ENCODE data around the gene CDH23.

Gene CDH23

GRCh38 chr10:71696628-71697326, 300.1 kb downstream of the CDH23 start:
- DNase-seq: no peak

GRCh38 chr10:71697938-71698709, 301.4 kb downstream of the CDH23 start:
- no peak for DNase-seq

- DNase-seq: no peak
Measured at GRCh38 chr10:71698737-71699136, 302.0 kb downstream of the CDH23 start.

GRCh38 chr10:71700731-71701368, 304.1 kb downstream of the CDH23 start:
- DNase-seq: no peak

GRCh38 chr10:71701496-71702132, 304.9 kb downstream of the CDH23 start:
- no peak for DNase-seq

GRCh38 chr10:71703577-71703976, 306.9 kb downstream of the CDH23 start:
- DNase-seq: no peak

GRCh38 chr10:71704816-71705215, 308.1 kb downstream of the CDH23 start:
- DNase-seq: no peak

- no peak for DNase-seq
Measured at GRCh38 chr10:71705582-71705981, 308.9 kb downstream of the CDH23 start.

- no peak for DNase-seq
Measured at GRCh38 chr10:71706216-71707121, 309.7 kb downstream of the CDH23 start.

GRCh38 chr10:71707240-71707789, 310.6 kb downstream of the CDH23 start:
- DNase-seq: no peak

GRCh38 chr10:71708301-71708703, 311.6 kb downstream of the CDH23 start:
- no peak for DNase-seq

GRCh38 chr10:71708897-71709882, 312.5 kb downstream of the CDH23 start:
- no peak for DNase-seq

- no peak for DNase-seq
Measured at GRCh38 chr10:71710519-71710918, 313.8 kb downstream of the CDH23 start.

GRCh38 chr10:71711052-71711623, 314.4 kb downstream of the CDH23 start:
- no peak for DNase-seq

GRCh38 chr10:71712170-71712569, 315.4 kb downstream of the CDH23 start:
- DNase-seq: no peak

GRCh38 chr10:71712572-71713134, 315.9 kb downstream of the CDH23 start:
- no peak for DNase-seq

- no peak for DNase-seq
Measured at GRCh38 chr10:71713135-71714030, 316.7 kb downstream of the CDH23 start.

GRCh38 chr10:71714031-71714410, 317.3 kb downstream of the CDH23 start:
- DNase-seq: no peak

- no peak for DNase-seq
Measured at GRCh38 chr10:71714592-71714991, 317.9 kb downstream of the CDH23 start.

Data from NCI-H187 treated with DMSO at 0.1 percent for 48 hours (cell line).